Psoas muscle (tissue), 8 donors: ENCODE data around the gene PHACTR4. TPM values are rescaled to one million over a fixed set of nuclear protein-coding genes. Genes with fewer than 3 reads are reported as not detected.
"Not testable (repeated sequence)": the region's sequence is repeated elsewhere in the genome, so short reads cannot be mapped to it uniquely, and the experiment has no call there.

Experiments
- ATAC-seq, 4 donors: fragments of 200-7000 bp; cut with Tn5 transposase; one replicate each; pipeline ENCODE4 v1.9.1; 2020; ENCODE audit warnings: moderate library complexity in 3 of 4, mild to moderate bottlenecking in 2 of 4
- DNase-seq, 2 donors: peaks; one replicate each; pipeline ENCODE4 v3.0.0-alpha.2; 2020
- H3K27ac ChIP-seq: fragments of 200-600 bp; one replicate; pipeline ENCODE4 v1.8.0; 2022
- H3K27me3 ChIP-seq, 3 donors: fragments of 200-600 bp in 1 of 3; one replicate each; pipeline versions ENCODE4 v1.6.1 to v1.8.0; 2013 to 2022; ENCODE audit warnings: low read length in 2 of 3, mild to moderate bottlenecking in 2 of 3, moderate library complexity in 1 of 3; ENCODE audit not compliant: insufficient read depth in 3 of 3
- H3K36me3 ChIP-seq, 2 donors: fragments of 200-600 bp in 1 of 2; one replicate each; pipeline versions ENCODE4 v1.6.1 to v1.8.0; 2013 to 2022; ENCODE audit warnings: low read depth in 1 of 2, mild to moderate bottlenecking in 1 of 2, moderate library complexity in 1 of 2; ENCODE audit not compliant: insufficient read depth in 1 of 2
- H3K4me1 ChIP-seq: fragments of 200-600 bp; one replicate; pipeline ENCODE4 v1.8.0; 2022
- H3K4me3 ChIP-seq: fragments of 200-600 bp; one replicate; pipeline ENCODE4 v1.8.0; 2022; ENCODE audit warnings: mild to moderate bottlenecking
- H3K9me3 ChIP-seq: fragments of 200-600 bp; one replicate; pipeline ENCODE4 v1.8.0; 2022
- WGBS, 3 donors: extraction: QIAGEN DNeasy Blood & Tissue Kit; methylation state at CpG; one replicate each; pipeline versions ENCODE4 v1.1.6 to v1.1.7; 2013; 5-methylcytosine and 5-hydroxymethylcytosine counted together
- intact Hi-C, 2 donors: fragments of 100-400 bp; cut with DNase I; formaldehyde crosslinking; loops; one replicate each; pipeline versions ENCODE4 v1.11.0 to v1.14.2; 2022
- polyA plus RNA-seq, 3 donors: library from polyadenylated mRNA; stranded (reverse); fragments of 200-250 nt; gene quantifications; one replicate each; pipeline ENCODE4 v1.2.3, GENCODE V29; 2013
- total RNA-seq, 4 donors: library from RNA; stranded (reverse); fragmentation: NEBNext Ultra II Directional in 2 of 4; extraction: Animal tissue kit (Norgen Biotek cat#: 25700) in 2 of 4; gene quantifications; one replicate each; pipeline versions ENCODE4 v1.2.1 to v1.2.4, GENCODE V29; 2021 to 2023
- TF ChIP-seq, protein P1 (sequence below): fragments of 200-600 bp; IDR thresholded peaks from one replicate; pipeline ENCODE4 v1.8.0; 2022; ENCODE audit warnings: antibody characterized with exemption
- donor health status: healthy with polysubstance abuse.
- donor health status: DM: no; HTN: no; CAD: no; lungs with moderate emphysema.
- donor health status: Bipolar disorder and iron deficiency.
- donor health status: healthy.
- donor health status: DM: yes; HTN: yes; CAD: no.
- donor health status: DM: no; HTN: no; CAD: no.
- donor health status: DM: no; HTN: no; CAD: no.
- donor health status: DM: yes; HTN: yes; CAD: no.

The PHACTR4 gene
- total and polyA plus RNA-seq, 7 donors = 11.7 to 41.8 (median 25.1) TPM

DNA sequence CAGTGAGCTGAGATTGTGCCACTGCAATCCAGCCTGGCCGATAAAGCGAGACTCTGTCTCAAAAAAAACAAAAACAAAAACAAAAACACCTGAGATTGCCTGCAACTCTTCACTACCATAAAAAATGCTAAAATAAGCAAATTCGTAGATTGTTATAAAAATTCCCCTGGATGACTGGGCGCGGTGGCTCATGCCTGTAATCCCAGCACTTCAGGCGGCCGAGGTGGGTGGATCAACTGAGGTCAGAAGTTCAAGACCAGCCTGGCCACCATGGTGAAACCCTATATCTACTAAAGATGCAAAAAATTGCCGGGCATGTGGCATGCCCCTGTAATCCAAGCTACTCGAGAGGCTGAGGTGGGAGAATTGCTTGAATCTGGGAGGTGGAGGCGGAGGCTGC is 30.0 kb upstream of the PHACTR4 start:
- DNase-seq (no peak), ATAC-seq (no peak)
- Histone ChIP-seq H3K4me1 (no peaks in the 10 kb centered on the region), H3K4me3 (no peak overlapping the region), H3K27me3 (no peaks in the 10 kb centered on the region), H3K9me3 (no peaks in the 10 kb centered on the region), H3K36me3 (peaks cover 0 to 19% of the 10 kb centered on the region in 2 donors), H3K27ac (no peak overlapping the region)
- intact Hi-C loops = no loop called here
- 67 to 69% (median 68%) methylated on average over 10 of the region's 10 CpGs for WGBS, 3 donors
- TF ChIP-seq, protein P1, sequence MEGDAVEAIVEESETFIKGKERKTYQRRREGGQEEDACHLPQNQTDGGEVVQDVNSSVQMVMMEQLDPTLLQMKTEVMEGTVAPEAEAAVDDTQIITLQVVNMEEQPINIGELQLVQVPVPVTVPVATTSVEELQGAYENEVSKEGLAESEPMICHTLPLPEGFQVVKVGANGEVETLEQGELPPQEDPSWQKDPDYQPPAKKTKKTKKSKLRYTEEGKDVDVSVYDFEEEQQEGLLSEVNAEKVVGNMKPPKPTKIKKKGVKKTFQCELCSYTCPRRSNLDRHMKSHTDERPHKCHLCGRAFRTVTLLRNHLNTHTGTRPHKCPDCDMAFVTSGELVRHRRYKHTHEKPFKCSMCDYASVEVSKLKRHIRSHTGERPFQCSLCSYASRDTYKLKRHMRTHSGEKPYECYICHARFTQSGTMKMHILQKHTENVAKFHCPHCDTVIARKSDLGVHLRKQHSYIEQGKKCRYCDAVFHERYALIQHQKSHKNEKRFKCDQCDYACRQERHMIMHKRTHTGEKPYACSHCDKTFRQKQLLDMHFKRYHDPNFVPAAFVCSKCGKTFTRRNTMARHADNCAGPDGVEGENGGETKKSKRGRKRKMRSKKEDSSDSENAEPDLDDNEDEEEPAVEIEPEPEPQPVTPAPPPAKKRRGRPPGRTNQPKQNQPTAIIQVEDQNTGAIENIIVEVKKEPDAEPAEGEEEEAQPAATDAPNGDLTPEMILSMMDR = no peak

DNA sequence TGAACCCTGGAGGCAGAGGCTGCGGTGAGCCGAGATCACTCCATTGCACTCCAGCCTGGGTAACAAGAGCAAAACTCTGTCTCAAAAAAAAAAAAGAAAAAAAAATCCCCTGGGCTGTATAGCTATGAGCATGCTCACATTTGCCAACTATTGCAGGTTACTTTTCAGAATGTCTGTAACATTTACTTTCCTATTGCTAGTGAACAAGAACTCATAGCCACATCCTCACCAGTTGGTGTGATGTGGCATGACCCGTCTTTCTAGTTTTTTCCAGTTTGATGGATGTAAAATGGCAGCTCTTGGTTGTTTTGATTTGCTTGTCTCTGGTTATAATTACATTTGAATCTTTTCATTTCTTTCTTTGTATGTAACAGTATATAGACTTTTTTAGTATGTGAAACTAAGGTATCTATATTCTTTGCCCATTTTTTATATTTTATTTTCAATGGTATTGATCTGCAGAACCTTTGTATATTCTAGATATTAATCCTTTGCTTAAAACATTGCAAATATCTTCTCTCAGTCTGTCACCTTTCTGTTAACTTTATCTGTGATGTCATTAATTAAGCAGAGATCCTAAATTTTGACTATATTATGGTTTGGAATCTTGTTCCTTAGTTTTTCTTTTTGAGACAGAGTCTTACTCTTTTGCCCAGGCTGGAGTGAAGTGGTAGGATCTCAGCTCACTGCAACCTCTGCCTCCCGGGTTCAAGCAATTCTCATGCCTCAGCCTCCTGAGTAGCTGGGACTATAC is 29.1 kb upstream of the PHACTR4 start:
- Histone ChIP-seq H3K9me3 (no peaks in the 10 kb centered on the region), H3K27me3 (no peaks in the 10 kb centered on the region), H3K27ac (no peak overlapping the region), H3K4me3 (no peak overlapping the region), H3K36me3 (peaks cover 0 to 10% of the 10 kb centered on the region in 2 donors), H3K4me1 (no peaks in the 10 kb centered on the region)
- TF ChIP-seq, protein P1 = no peak
- WGBS, 3 donors = 88 to 92% (median 89%) methylated on average over 4 of the region's 4 CpGs
- DNase-seq (no peak), ATAC-seq (no peak)
- intact Hi-C loops = no loop called here

DNA sequence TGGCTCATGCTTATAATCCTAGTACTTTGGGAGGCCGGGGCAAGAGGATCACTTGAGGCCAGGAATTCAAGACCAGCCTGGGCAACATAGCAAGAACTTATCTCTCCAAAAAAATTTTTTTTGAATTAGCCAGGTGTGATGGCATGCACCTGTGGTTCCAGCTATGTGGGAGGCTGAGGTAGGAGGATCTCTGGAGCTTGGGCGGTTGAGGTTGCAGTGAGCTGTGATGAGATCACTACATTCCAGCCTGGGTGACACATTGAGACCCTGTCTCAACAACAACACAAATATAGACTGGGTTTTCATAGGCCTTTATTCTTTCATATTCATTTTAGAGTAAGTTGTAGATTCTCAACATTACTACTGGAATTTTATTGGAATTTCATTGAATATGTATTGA is 27.9 kb upstream of the PHACTR4 start:
- TF ChIP-seq, protein P1 = no peak

DNA sequence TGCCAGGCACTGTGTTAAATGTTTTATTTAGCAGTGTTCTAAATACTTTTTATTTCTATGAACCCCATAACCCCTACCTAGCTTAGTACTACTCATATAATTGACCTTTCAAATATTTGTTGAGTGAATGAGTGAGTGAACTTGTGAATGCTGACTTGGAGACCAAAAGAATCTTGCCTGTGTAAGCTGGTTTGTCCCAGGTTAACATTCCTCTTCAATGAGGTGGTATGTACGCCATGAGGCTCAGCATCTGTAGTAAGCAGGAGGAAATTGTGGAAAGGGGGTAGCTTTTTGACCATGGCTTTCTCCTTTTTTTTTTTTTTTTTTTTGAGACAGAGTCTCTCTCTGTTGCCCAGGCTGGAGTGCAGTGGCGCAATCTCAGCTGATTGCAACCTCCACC is 26.1 kb upstream of the PHACTR4 start:
- no peak for DNase-seq
- Histone ChIP-seq H3K9me3 (no peaks in the 10 kb centered on the region), H3K4me1 (no peaks in the 10 kb centered on the region), H3K27me3 (no peaks in the 10 kb centered on the region), H3K27ac (no peak overlapping the region), H3K36me3 (no peaks in the 10 kb centered on the region), H3K4me3 (no peak overlapping the region)
- intact Hi-C loops = no loop called here
- TF ChIP-seq, protein P1 = no peak
- no peak for ATAC-seq
- 92 to 96% (median 93%) methylated on average over 2 of the region's 2 CpGs for WGBS, 3 donors

More for the DNA sequence above, 27.9 kb upstream of the PHACTR4 start:
- no peak for DNase-seq
- intact Hi-C loops = no loop called here
- 84 to 94% (median 84%) methylated on average over 2 of the region's 2 CpGs for WGBS, 3 donors
- H3K36me3 ChIP-seq = no peaks in the 10 kb centered on the region
- no peak overlapping the region for H3K4me3 ChIP-seq
- ATAC-seq = no peak
- no peaks in the 10 kb centered on the region for H3K9me3 ChIP-seq
- no peaks in the 10 kb centered on the region for H3K27me3 ChIP-seq
- H3K27ac ChIP-seq = no peak overlapping the region
- H3K4me1 ChIP-seq = no peaks in the 10 kb centered on the region

DNA sequence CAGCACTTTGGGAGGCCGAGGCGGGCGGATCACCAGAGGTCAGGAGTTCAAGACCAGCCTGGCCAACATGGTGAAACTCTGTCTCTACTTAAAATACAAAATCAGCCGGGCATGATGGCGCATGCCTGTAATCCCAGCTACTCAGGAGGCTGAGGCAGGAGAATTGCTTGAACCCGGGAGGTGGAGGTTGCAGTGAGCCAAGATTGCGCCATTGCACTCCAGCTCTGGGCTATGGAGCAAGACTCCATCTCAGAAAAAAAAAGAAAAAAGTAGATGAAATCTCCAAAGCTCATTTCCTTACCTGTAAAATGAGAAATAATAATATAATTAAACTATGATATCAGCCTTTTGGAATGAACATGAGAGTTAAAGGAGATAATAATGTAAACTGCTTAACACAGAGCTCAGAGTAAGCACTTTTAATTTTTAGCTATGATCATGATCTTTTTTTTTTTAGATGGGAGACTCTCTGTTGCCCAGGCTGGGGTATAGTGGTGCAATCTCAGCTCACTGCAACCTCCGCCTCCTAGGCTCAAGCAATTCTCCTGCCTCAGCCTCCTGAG is 16.2 kb upstream of the PHACTR4 start:
- intact Hi-C loops, ATAC-seq, H3K9me3 ChIP-seq: not testable (repeated sequence)

More for the DNA sequence above, 16.2 kb upstream of the PHACTR4 start:
- H3K4me3 ChIP-seq, H3K4me1 ChIP-seq, H3K27ac ChIP-seq, DNase-seq, H3K36me3 ChIP-seq, H3K27me3 ChIP-seq: not testable (repeated sequence)
- WGBS, 3 donors = 90 to 93% (median 92%) methylated on average over 8 of the region's 8 CpGs
